T-cell (primary cell): ENCODE measurements around the gene PUSL1. TPM values are rescaled to one million over a fixed set of nuclear protein-coding genes. Genes with fewer than 3 reads are reported as not detected.

ENCODE experiments used
- ATAC-seq, 4 experiments: fragments of 200-7000 bp in 3 of 4; fragments of 150-1000 bp in 1 of 4; cut with Tn5 transposase; replicated peaks in 1 of 4; 1 replicate in 3 of 4; 2 replicates in 1 of 4; pipeline ENCODE4 v1.10.0; 2021; ENCODE audit warnings: moderate library complexity in 3 of 4, mild to moderate bottlenecking in 2 of 4, moderate number of reproducible peaks in 1 of 4
- CTCF ChIA-PET, 2 donors: fragments of 300-600 bp; sonication (Branson Sonifier 250); formaldehyde crosslinking; loops; one replicate each; lab custom pipeline; 2022; ENCODE audit warnings: antibody characterized with exemption in 2 of 2; lab: Charles Lee
- POLR2A ChIA-PET, 2 donors: fragments of 300-600 bp; sonication (Branson Sonifier 250); formaldehyde crosslinking; loops; one replicate each; lab custom pipeline; 2022; ENCODE audit warnings: antibody characterized with exemption in 2 of 2; lab: Charles Lee
- DNase-seq, 35 experiments: peaks; one replicate each; pipeline versions ENCODE4 v3.0.0 to v3.0.0-alpha.2; 2013 to 2023
- H3K27ac ChIP-seq: one replicate; pipeline ENCODE4 v1.5.1; 2013; ENCODE audit warnings: low read length
- H3K27me3 ChIP-seq, 2 experiments: replicated peaks in 1 of 2; 1 replicate in 1 of 2; 2 replicates in 1 of 2; pipeline versions ENCODE4 v1.6.1 to v1.7.0; 2013; ENCODE audit warnings: low read length in 1 of 2, mixed read lengths in 1 of 2; ENCODE audit not compliant: control insufficient read depth in 2 of 2, insufficient read depth in 2 of 2; ENCODE audit errors: extremely low read depth in 1 of 2
- H3K36me3 ChIP-seq, 2 donors: 1 replicate in 1 of 2; 2 replicates in 1 of 2; pipeline versions ENCODE4 v1.6.1 to v1.7.0; 2013; ENCODE audit warnings: low read length in 1 of 2; ENCODE audit not compliant: control insufficient read depth in 2 of 2, insufficient read depth in 1 of 2; ENCODE audit errors: extremely low read depth in 1 of 2
- H3K4me1 ChIP-seq, 2 experiments: 1 replicate in 1 of 2; 2 replicates in 1 of 2; pipeline versions ENCODE4 v1.6.1 to v1.7.0; 2013; ENCODE audit warnings: low read length in 2 of 2, mixed read lengths in 1 of 2; ENCODE audit not compliant: insufficient read depth in 2 of 2, control insufficient read depth in 1 of 2; ENCODE audit errors: extremely low read depth in 1 of 2
- H3K4me3 ChIP-seq, 2 donors: 1 replicate in 1 of 2; 2 replicates in 1 of 2; pipeline versions ENCODE4 v1.5.1 to v1.7.0; 2013; ENCODE audit warnings: mild to moderate bottlenecking in 2 of 2, low read length in 1 of 2, moderate library complexity in 1 of 2; ENCODE audit not compliant: control insufficient read depth in 1 of 2; ENCODE audit errors: extremely low read depth in 1 of 2
- H3K9me3 ChIP-seq: 2 replicates; pipeline ENCODE4 v1.7.0; 2013
- H3K27ac Mint-ChIP-seq, 2 donors: one replicate each; pipeline ENCODE4 v1.8.0; 2020 to 2021; ENCODE audit warnings: mild to moderate bottlenecking in 2 of 2, mixed read lengths in 2 of 2
- H3K27me3 Mint-ChIP-seq, 2 donors: one replicate each; pipeline ENCODE4 v1.8.0; 2021 to 2022; ENCODE audit warnings: mixed read lengths in 2 of 2
- H3K36me3 Mint-ChIP-seq: one replicate; pipeline ENCODE4 v1.8.0; 2021; ENCODE audit warnings: mixed read lengths
- H3K4me1 Mint-ChIP-seq, 3 donors: one replicate each; pipeline ENCODE4 v1.8.0; 2020 to 2022; ENCODE audit warnings: mixed read lengths in 3 of 3, mild to moderate bottlenecking in 1 of 3
- H3K4me3 Mint-ChIP-seq, 3 donors: one replicate each; pipeline ENCODE4 v1.8.0; 2020 to 2022; ENCODE audit warnings: mild to moderate bottlenecking in 3 of 3, mixed read lengths in 3 of 3, moderate library complexity in 3 of 3
- H3K9me3 Mint-ChIP-seq, 3 donors: one replicate each; pipeline ENCODE4 v1.8.0; 2020 to 2022; ENCODE audit warnings: mixed read lengths in 3 of 3
- WGBS: methylation state at CpG from one replicate; pipeline ENCODE4 v1.1.5; 2013; ENCODE audit warnings: missing lambda C conversion rate; ENCODE audit not compliant: insufficient coverage; 5-methylcytosine and 5-hydroxymethylcytosine counted together
- total RNA-seq, 35 experiments: library from RNA in 6 of 35; stranded (reverse) in 6 of 35; fragments of 120-200 nt in 1 of 35; gene quantifications; one replicate each; pipeline versions ENCODE4 v1.2.1 to v1.2.4 and lab custom pipeline; 2013 to 2026

The PUSL1 gene
- total RNA-seq, 5 donors from 2014 or later (not counting 1 experiment from before 2014, with no cell fraction given) = 16.7 to 26.4 (median 22.6) TPM

DNA sequence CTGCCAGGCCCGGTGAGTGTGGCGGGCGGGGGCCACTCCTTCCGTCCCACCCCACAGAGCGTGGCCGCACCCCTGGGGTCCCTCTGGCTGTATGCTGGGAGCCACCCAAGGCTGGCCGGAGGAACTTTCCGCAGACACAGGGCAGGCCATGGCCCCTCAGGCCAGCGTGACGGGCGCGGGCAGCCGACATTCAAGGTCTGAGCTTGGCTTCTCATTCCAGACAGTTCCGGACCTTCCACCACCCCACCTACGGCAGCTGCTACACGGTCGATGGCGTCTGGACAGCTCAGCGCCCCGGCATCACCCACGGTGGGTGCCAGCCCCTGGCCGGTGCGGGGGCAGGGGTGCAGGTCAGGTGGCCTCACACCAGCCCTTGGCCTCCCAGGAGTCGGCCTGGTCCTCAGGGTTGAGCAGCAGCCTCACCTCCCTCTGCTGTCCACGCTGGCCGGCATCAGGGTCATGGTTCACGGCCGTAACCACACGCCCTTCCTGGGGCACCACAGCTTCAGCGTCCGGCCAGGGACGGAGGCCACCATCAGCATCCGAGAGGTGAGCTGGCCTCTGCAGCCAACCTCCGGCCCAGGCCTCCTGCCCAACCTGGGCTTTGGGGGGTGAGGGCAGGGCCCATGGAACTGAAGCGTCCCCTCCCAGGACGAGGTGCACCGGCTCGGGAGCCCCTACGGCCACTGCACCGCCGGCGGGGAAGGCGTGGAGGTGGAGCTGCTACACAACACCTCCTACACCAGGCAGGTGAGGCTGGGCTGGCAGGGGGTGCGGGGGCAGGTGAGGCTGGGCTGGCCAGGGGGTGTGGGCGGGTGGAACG, 20.9 kb upstream of the PUSL1 start:
- no peak overlapping the region for H3K4me3 Mint-ChIP-seq
- peaks cover 0 to 3% of the 10 kb centered on the region in 2 donors for H3K27me3 Mint-ChIP-seq
- H3K4me1 Mint-ChIP-seq = peaks cover 3 to 5% (median 4%) of the 10 kb centered on the region in 3 donors
- DNase-seq = no peak
- no peaks in the 10 kb centered on the region for H3K36me3 Mint-ChIP-seq
- H3K27ac Mint-ChIP-seq = no peak overlapping the region
- no peak for ATAC-seq
- ChIA-PET POLR2A (no interaction called here), CTCF (interaction anchor here in 1 of 2 donors (0.6 to 0.7 kb wide), 2 partner anchors 264 to 532 kb away, joined by 5 read pairs; no protein-coding TSS in a partner anchor)
- Histone ChIP-seq H3K9me3 (no peaks in the 10 kb centered on the region), H3K27ac (no peak overlapping the region), H3K4me1 (peaks cover 0 to 14% of the 10 kb centered on the region in 2 experiments), H3K27me3 (peaks cover 0 to 36% of the 10 kb centered on the region in 2 experiments), H3K4me3 (no peak overlapping the region), H3K36me3 (no peaks in the 10 kb centered on the region)
- H3K9me3 Mint-ChIP-seq = no peaks in the 10 kb centered on the region
- WGBS = 92% methylated on average over 35 of the region's 46 CpGs

- WGBS = 63% methylated on average over 14 of the region's 15 CpGs
- no peaks in the 10 kb centered on the region for H3K36me3 Mint-ChIP-seq
- peak in 2 of 4 experiments; percentile 28 to 57 for ATAC-seq
- Histone ChIP-seq H3K27ac (no peak overlapping the region), H3K4me1 (peaks cover 0 to 14% of the 10 kb centered on the region in 2 experiments), H3K4me3 (no peak overlapping the region), H3K9me3 (no peaks in the 10 kb centered on the region), H3K36me3 (no peaks in the 10 kb centered on the region), H3K27me3 (peaks cover 0 to 30% of the 10 kb centered on the region in 2 experiments)
- DNase-seq = peak in 29 of 35 experiments; percentile 24 to 74 (median 52)
- H3K27ac Mint-ChIP-seq = no peak overlapping the region
- POLR2A ChIA-PET = no interaction called here
- no peak overlapping the region for H3K4me3 Mint-ChIP-seq
- H3K9me3 Mint-ChIP-seq = no peaks in the 10 kb centered on the region
- CTCF ChIA-PET = interaction anchor here (1.1 to 2.0 kb wide), 2 partner anchors 168 to 169 kb away, joined by 3 to 17 read pairs; no protein-coding TSS in a partner anchor
- peaks cover 3 to 5% (median 4%) of the 10 kb centered on the region in 3 donors for H3K4me1 Mint-ChIP-seq
- peaks cover 0 to 3% of the 10 kb centered on the region in 2 donors for H3K27me3 Mint-ChIP-seq
These were observed 18.1 kb upstream of the PUSL1 start for GRCh38 chr1:1290238-1290731.

- Mint-ChIP-seq H3K9me3 (no peaks in the 10 kb centered on the region), H3K36me3 (no peaks in the 10 kb centered on the region), H3K4me1 (peaks cover 3 to 5% (median 4%) of the 10 kb centered on the region in 3 donors), H3K27me3 (peaks cover 0 to 3% of the 10 kb centered on the region in 2 donors), H3K27ac (no peak overlapping the region), H3K4me3 (no peak overlapping the region)
- peaks cover 0 to 3% of the 10 kb centered on the region in 2 donors for H3K36me3 ChIP-seq
- no peak overlapping the region for H3K4me3 ChIP-seq
- ChIA-PET CTCF (interaction anchor here (0.7 to 2.0 kb wide), 3 partner anchors 121 to 170 kb away, joined by 3 to 17 read pairs (median 5); no protein-coding TSS in a partner anchor), POLR2A (no interaction called here)
- H3K27me3 ChIP-seq = peaks cover 0 to 22% of the 10 kb centered on the region in 2 experiments
- 87% methylated on average over 24 of the region's 28 CpGs for WGBS
- DNase-seq (no peak), ATAC-seq (no peak)
- H3K27ac ChIP-seq = no peak overlapping the region
- H3K9me3 ChIP-seq = no peaks in the 10 kb centered on the region
- H3K4me1 ChIP-seq = peaks cover 0 to 14% of the 10 kb centered on the region in 2 experiments
These were observed 17.3 kb upstream of the PUSL1 start for GRCh38 chr1:1291023-1291528.

DNA sequence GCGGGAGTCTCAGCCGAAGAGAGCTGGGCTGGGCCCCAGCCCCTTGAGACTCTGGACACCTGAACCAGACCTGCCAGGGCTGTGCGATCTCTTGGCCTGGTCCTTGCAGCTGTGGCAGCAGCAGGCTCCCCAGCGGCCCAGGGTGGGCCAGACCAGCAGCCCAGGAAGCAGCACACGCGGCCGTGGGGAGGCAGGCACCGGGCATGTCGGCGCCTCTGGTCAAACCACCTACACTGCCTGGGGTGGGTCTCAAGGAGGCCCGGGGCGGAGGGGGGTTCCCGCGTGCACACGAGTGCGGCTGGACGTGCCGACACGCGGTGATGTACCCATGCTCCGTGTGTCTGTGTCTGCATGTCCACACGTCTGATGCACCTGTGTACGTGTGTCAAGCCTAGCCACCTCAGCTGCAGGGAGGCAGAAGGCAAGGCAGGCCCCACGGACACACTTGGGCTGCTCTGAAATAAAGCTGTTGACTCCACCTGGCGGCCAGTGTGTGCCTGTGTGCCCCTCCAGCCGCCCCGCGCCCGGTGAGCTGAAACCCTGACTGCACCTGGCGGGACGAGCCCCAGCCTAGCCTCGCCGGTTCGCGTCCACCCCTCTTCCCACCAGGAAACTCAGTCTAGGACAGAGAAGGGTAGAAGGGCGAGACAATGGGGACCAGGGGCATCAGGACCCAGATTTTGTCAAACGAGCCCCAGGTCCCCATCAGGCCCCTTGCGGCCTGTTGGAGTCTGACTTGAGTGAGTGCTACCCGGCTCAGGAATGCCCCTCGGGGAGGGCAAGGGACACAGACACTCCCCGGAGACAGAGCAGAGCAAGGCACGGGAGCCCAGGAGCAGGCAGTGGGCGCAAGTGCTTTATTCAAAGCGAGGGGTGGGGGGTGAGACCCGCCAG, 16.6 kb upstream of the PUSL1 start:
- H3K36me3 Mint-ChIP-seq = no peaks in the 10 kb centered on the region
- DNase-seq = peak; percentile 37 to 82 (median 62)
- peaks cover 0 to 16% of the 10 kb centered on the region in 2 experiments for H3K27me3 ChIP-seq
- peak; percentile 74 to 85 (median 76) for ATAC-seq
- H3K4me1 Mint-ChIP-seq = peaks cover 3 to 5% (median 4%) of the 10 kb centered on the region in 3 donors
- ChIA-PET CTCF (interaction anchor here in 1 of 2 donors (0.6 to 2.0 kb wide), 3 partner anchors 122 to 170 kb away, joined by 3 to 17 read pairs (median 5); no protein-coding TSS in a partner anchor), POLR2A (no interaction called here)
- no peaks in the 10 kb centered on the region for H3K9me3 Mint-ChIP-seq
- peaks cover 0 to 3% of the 10 kb centered on the region in 2 donors for H3K36me3 ChIP-seq
- no peak overlapping the region for H3K4me3 Mint-ChIP-seq
- no peaks in the 10 kb centered on the region for H3K9me3 ChIP-seq
- WGBS = 66% methylated on average over 38 of the region's 45 CpGs
- no peak overlapping the region for H3K4me3 ChIP-seq
- peaks cover 0 to 14% of the 10 kb centered on the region in 2 experiments for H3K4me1 ChIP-seq
- no peak overlapping the region for H3K27ac ChIP-seq
- no peak overlapping the region for H3K27ac Mint-ChIP-seq
- peaks cover 0 to 3% of the 10 kb centered on the region in 2 donors for H3K27me3 Mint-ChIP-seq

- DNase-seq (no peak), ATAC-seq (no peak)
- Histone ChIP-seq H3K4me1 (peaks cover 0 to 14% of the 10 kb centered on the region in 2 experiments), H3K27ac (no peak overlapping the region), H3K36me3 (peaks cover 0 to 3% of the 10 kb centered on the region in 2 donors), H3K9me3 (no peaks in the 10 kb centered on the region), H3K27me3 (peaks cover 0 to 11% of the 10 kb centered on the region in 2 experiments), H3K4me3 (no peak overlapping the region)
- Mint-ChIP-seq H3K9me3 (no peaks in the 10 kb centered on the region), H3K4me1 (peaks cover 3 to 5% (median 4%) of the 10 kb centered on the region in 3 donors), H3K27me3 (peaks cover 0 to 3% of the 10 kb centered on the region in 2 donors), H3K27ac (no peak overlapping the region), H3K36me3 (no peaks in the 10 kb centered on the region), H3K4me3 (no peak overlapping the region)
- POLR2A ChIA-PET = no interaction called here
- 93% methylated on average over 6 of the region's 9 CpGs for WGBS
- CTCF ChIA-PET = interaction anchor here in 1 of 2 donors (0.6 to 2.0 kb wide), 2 partner anchors 167 to 171 kb away, joined by 3 to 17 read pairs; no protein-coding TSS in a partner anchor
These were observed 16.0 kb upstream of the PUSL1 start for GRCh38 chr1:1292442-1292779.
